Measurements from ENCODE around the gene PTPN18.

DNA sequence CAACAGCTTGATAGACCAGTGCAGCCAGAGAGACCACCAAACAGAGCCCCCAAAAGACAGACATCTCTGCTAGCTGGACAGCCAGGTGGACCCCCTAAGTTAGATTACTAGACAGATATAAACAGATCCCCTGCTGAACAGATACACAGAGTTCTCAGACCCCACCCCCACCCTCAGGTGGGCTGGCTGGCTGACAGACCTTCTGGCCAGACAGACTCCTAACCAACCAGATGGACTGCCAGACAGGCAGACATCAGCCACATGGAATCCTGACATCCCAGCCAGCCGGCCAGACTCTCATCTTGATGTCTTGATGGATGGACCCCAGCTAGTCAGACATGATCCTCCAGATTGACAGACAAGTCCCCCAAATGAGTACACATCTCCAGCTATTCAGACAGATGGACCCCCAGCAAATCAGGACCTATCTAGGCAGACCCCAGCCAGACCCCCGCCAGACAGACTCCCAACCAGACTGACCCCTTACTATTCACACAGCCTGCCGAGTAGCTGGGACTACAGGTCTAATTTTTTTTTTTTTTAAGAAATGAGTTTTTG, 18.0 kb downstream of the PTPN18 start:
- TF ChIP-seq, protein P1, sequence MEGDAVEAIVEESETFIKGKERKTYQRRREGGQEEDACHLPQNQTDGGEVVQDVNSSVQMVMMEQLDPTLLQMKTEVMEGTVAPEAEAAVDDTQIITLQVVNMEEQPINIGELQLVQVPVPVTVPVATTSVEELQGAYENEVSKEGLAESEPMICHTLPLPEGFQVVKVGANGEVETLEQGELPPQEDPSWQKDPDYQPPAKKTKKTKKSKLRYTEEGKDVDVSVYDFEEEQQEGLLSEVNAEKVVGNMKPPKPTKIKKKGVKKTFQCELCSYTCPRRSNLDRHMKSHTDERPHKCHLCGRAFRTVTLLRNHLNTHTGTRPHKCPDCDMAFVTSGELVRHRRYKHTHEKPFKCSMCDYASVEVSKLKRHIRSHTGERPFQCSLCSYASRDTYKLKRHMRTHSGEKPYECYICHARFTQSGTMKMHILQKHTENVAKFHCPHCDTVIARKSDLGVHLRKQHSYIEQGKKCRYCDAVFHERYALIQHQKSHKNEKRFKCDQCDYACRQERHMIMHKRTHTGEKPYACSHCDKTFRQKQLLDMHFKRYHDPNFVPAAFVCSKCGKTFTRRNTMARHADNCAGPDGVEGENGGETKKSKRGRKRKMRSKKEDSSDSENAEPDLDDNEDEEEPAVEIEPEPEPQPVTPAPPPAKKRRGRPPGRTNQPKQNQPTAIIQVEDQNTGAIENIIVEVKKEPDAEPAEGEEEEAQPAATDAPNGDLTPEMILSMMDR (IDR thresholded peaks at IDR 0.05), result no peak
- no peak for TF ChIP-seq POLR2A (IDR thresholded peaks at IDR 0.05)
